ENCODE measurements around the gene TGFBR3.
"Not testable (repeated sequence)": the region's sequence is repeated elsewhere in the genome, so short reads cannot be mapped to it uniquely, and the experiment has no call there.

The TGFBR3 gene

GRCh38 chr1:91884459-91885212, 1.3 kb downstream of the TGFBR3 start:
- in situ Hi-C loops (cut with MboI; ENCODE audit: low sequenced_read_pairs) = no loop called here

- in situ Hi-C loops (cut with MboI; ENCODE audit: low sequenced_read_pairs) = no loop called here
Observed at GRCh38 chr1:91883470-91883869, 2.5 kb downstream of the TGFBR3 start.

GRCh38 chr1:91881280-91881679, 4.7 kb downstream of the TGFBR3 start:
- in situ Hi-C loops (cut with MboI; ENCODE audit: low sequenced_read_pairs) = no loop called here

- in situ Hi-C loops (cut with MboI; ENCODE audit: low sequenced_read_pairs) = no loop called here
Observed at GRCh38 chr1:91879733-91880132, 6.2 kb downstream of the TGFBR3 start.

GRCh38 chr1:91877574-91878208, 8.3 kb downstream of the TGFBR3 start:
- in situ Hi-C loops (cut with MboI; ENCODE audit: low sequenced_read_pairs) = no loop called here

GRCh38 chr1:91876781-91877573, 9.0 kb downstream of the TGFBR3 start:
- in situ Hi-C loops (cut with MboI; ENCODE audit: low sequenced_read_pairs) = no loop called here

GRCh38 chr1:91876040-91876470, 9.9 kb downstream of the TGFBR3 start:
- in situ Hi-C loops (cut with MboI; ENCODE audit: low sequenced_read_pairs) = no loop called here

GRCh38 chr1:91874167-91874566, 11.8 kb downstream of the TGFBR3 start:
- in situ Hi-C loops (cut with MboI; ENCODE audit: low sequenced_read_pairs) = no loop called here

- in situ Hi-C loops (cut with MboI; ENCODE audit: low sequenced_read_pairs) = no loop called here
Observed at GRCh38 chr1:91872559-91873081, 13.3 kb downstream of the TGFBR3 start.

- in situ Hi-C loops (cut with MboI; ENCODE audit: low sequenced_read_pairs) = no loop called here
Observed at GRCh38 chr1:91872000-91872399, 14.0 kb downstream of the TGFBR3 start.

- in situ Hi-C loops (cut with MboI; ENCODE audit: low sequenced_read_pairs) = no loop called here
Observed at GRCh38 chr1:91870322-91870721, 15.6 kb downstream of the TGFBR3 start.

- in situ Hi-C loops (cut with MboI; ENCODE audit: low sequenced_read_pairs) = no loop called here
Observed at GRCh38 chr1:91866425-91866824, 19.5 kb downstream of the TGFBR3 start.

GRCh38 chr1:91864017-91864700, 21.8 kb downstream of the TGFBR3 start:
- in situ Hi-C loops (cut with MboI; ENCODE audit: low sequenced_read_pairs) = no loop called here

GRCh38 chr1:91863498-91863897, 22.5 kb downstream of the TGFBR3 start:
- in situ Hi-C loops (cut with MboI; ENCODE audit: low sequenced_read_pairs) = no loop called here

GRCh38 chr1:91862120-91862519, 23.8 kb downstream of the TGFBR3 start:
- in situ Hi-C loops (cut with MboI; ENCODE audit: low sequenced_read_pairs) = no loop called here

GRCh38 chr1:91857557-91858239, 28.3 kb downstream of the TGFBR3 start:
- in situ Hi-C loops (cut with MboI; ENCODE audit: low sequenced_read_pairs) = no loop called here

GRCh38 chr1:91856996-91857395, 29.0 kb downstream of the TGFBR3 start:
- in situ Hi-C loops (cut with MboI; ENCODE audit: low sequenced_read_pairs) = no loop called here

- in situ Hi-C loops (cut with MboI; ENCODE audit: low sequenced_read_pairs) = no loop called here
Observed at GRCh38 chr1:91854852-91855534, 31.0 kb downstream of the TGFBR3 start.

GRCh38 chr1:91853397-91853796, 32.6 kb downstream of the TGFBR3 start:
- in situ Hi-C loops (cut with MboI; ENCODE audit: low sequenced_read_pairs) = no loop called here

- in situ Hi-C loops (cut with MboI; ENCODE audit: low sequenced_read_pairs) = not testable (repeated sequence)
Observed at GRCh38 chr1:91852011-91852410, 33.9 kb downstream of the TGFBR3 start.
